A673 (cell line): ENCODE data around the gene CES3. TPM values are rescaled to one million over a fixed set of nuclear protein-coding genes. Genes with fewer than 3 reads are reported as not detected.

Experiments
- BruUV-seq: library from RNA; stranded (reverse); fragments of 400-500 nt; replicated peaks from 2 replicates; lab custom pipeline; 2021; lab: Mats Ljungman, UMichigan
- CTCF ChIA-PET: fragments of 300-600 bp; sonication (Branson Sonifier 250); formaldehyde crosslinking; loops from one replicate; lab custom pipeline; 2022; ENCODE audit warnings: antibody characterized with exemption; lab: Charles Lee
- POLR2A ChIA-PET: fragments of 300-600 bp; sonication (Branson Sonifier 250); formaldehyde crosslinking; loops from one replicate; lab custom pipeline; 2022; ENCODE audit warnings: antibody characterized with exemption; ENCODE audit not compliant: low non-redundant PET; lab: Charles Lee
- DNase-seq: peaks from one replicate; pipeline ENCODE4 v3.0.0-alpha.2; 2015; ENCODE audit warnings: low spot score
- H3K27ac ChIP-seq: fragments of 200-600 bp; sonication (generic); 2 replicates; pipeline ENCODE4 v1.5.1; 2016; ENCODE audit warnings: mixed run types, low read depth, mild to moderate bottlenecking, mixed read lengths, antibody characterized with exemption, low read length; ENCODE audit not compliant: poor library complexity, severe bottlenecking
- H3K27me3 ChIP-seq: fragments of 200-600 bp; sonication (generic); replicated peaks from 2 replicates; pipeline ENCODE4 v1.6.1; 2017; ENCODE audit warnings: mixed run types, low read depth, mild to moderate bottlenecking, mixed read lengths, antibody characterized with exemption, low read length; ENCODE audit not compliant: insufficient read depth, poor library complexity
- H3K36me3 ChIP-seq: fragments of 200-600 bp; sonication (generic); 2 replicates; pipeline ENCODE4 v1.6.1; 2016; ENCODE audit warnings: mixed run types, mild to moderate bottlenecking, mixed read lengths, antibody characterized with exemption, low read length; ENCODE audit not compliant: insufficient read depth, poor library complexity, severe bottlenecking
- H3K4me1 ChIP-seq: fragments of 200-600 bp; sonication (generic); 2 replicates; pipeline ENCODE4 v1.6.1; 2017; ENCODE audit warnings: mixed run types, mild to moderate bottlenecking, mixed read lengths, antibody characterized with exemption, low read length; ENCODE audit not compliant: insufficient read depth, poor library complexity, severe bottlenecking
- H3K4me3 ChIP-seq: fragments of 200-600 bp; sonication (generic); 2 replicates; pipeline ENCODE4 v1.5.1; 2016; ENCODE audit warnings: low read depth, mixed run types, mild to moderate bottlenecking, mixed read lengths, low read length; ENCODE audit not compliant: poor library complexity, severe bottlenecking
- H3K9me3 ChIP-seq: fragments of 200-600 bp; sonication (generic); 2 replicates; pipeline ENCODE4 v1.6.1; 2016; ENCODE audit warnings: mixed run types, low read depth, mild to moderate bottlenecking, mixed read lengths, antibody characterized with exemption, low read length; ENCODE audit not compliant: poor library complexity, severe bottlenecking
- EZH2 ChIP-seq: fragments of 200-600 bp; sonication (generic); IDR thresholded peaks from 2 replicates; pipeline ENCODE4 v1.6.1; 2017; ENCODE audit warnings: borderline replicate concordance, low read depth, mild to moderate bottlenecking, mixed read lengths, antibody characterized with exemption, low read length; ENCODE audit not compliant: poor library complexity, severe bottlenecking
- intact Hi-C: fragments of 100-400 bp; cut with micrococcal nuclease; formaldehyde crosslinking; loops from one replicate; pipeline ENCODE4 v1.10.0; 2022; ENCODE audit not compliant: unreplicated experiment
- total RNA-seq: library from RNA; stranded (reverse); gene quantifications from 2 replicates; pipeline ENCODE4 v1.2.3, GENCODE V29; 2021
- TF ChIP-seq, protein P1 (sequence below): fragments of 300-800, 200-600 bp; sonication (generic); conservative IDR thresholded peaks from 2 replicates; pipeline ENCODE4 v1.5.1; 2017; ENCODE audit warnings: low read depth, mild to moderate bottlenecking, antibody characterized with exemption, low read length, moderate library complexity, mixed read lengths

Gene CES3
- total RNA-seq, 1 experiment from 2014 or later, result 3.9 TPM

DNA sequence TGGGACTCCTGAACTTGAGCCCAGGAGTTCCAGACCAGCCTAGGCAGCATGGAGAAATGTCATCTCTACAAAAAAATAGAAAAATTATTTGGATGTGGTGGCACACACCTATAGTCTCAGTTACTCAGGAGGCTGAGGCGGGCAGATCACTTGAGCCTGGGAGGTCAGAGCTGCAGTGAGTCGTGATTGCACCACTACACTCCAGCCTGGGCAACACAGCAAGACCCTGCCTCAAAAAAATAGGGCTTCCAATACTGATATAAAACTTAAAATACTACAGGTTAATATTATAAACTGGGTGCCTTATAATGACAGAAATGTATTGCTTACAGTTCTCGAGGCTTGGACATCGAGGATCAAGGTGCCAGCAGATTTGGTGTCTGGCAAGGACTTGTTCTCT is 15.1 kb upstream of the CES3 start:
- H3K4me1 ChIP-seq, result no peaks in the 10 kb centered on the region
- TF ChIP-seq, protein P1, sequence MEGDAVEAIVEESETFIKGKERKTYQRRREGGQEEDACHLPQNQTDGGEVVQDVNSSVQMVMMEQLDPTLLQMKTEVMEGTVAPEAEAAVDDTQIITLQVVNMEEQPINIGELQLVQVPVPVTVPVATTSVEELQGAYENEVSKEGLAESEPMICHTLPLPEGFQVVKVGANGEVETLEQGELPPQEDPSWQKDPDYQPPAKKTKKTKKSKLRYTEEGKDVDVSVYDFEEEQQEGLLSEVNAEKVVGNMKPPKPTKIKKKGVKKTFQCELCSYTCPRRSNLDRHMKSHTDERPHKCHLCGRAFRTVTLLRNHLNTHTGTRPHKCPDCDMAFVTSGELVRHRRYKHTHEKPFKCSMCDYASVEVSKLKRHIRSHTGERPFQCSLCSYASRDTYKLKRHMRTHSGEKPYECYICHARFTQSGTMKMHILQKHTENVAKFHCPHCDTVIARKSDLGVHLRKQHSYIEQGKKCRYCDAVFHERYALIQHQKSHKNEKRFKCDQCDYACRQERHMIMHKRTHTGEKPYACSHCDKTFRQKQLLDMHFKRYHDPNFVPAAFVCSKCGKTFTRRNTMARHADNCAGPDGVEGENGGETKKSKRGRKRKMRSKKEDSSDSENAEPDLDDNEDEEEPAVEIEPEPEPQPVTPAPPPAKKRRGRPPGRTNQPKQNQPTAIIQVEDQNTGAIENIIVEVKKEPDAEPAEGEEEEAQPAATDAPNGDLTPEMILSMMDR, result no peak
- no peak for TF ChIP-seq EZH2
- BruUV-seq, result no TSS peak
- intact Hi-C loops, result loop anchor here (5.0 kb wide), 1 partner anchor 49 kb away; no protein-coding TSS in a partner anchor
- no peaks in the 10 kb centered on the region for H3K9me3 ChIP-seq
- H3K4me3 ChIP-seq, result no peak overlapping the region
- ChIA-PET CTCF (no interaction called here), POLR2A (no interaction called here)
- DNase-seq, result no peak
- no peak overlapping the region for H3K27ac ChIP-seq
- H3K27me3 ChIP-seq, result no peaks in the 10 kb centered on the region
- H3K36me3 ChIP-seq, result peaks cover 24% of the 10 kb centered on the region

DNA sequence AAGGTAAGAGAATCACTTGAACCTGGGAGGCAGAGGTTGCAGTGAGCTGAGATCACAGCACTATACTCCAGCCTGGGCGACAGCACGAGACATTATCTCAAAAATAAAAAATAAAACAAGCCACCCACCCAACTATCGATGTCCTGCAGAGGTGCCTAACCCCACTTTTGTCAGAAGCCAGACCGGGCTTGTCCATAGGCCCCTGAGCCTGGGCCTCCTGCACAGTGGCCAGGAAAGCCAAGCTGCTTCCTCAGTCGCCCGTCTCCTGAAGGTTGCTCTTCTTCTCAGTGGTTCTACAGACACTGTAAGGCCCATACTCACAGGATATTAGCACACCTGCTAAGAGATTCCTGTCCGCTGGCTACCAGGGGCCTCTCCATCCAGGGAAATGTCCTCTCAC is 14.5 kb upstream of the CES3 start:
- no peaks in the 10 kb centered on the region for H3K4me1 ChIP-seq
- intact Hi-C loops, result loop anchor here (5.0 kb wide), 1 partner anchor 49 kb away; no protein-coding TSS in a partner anchor
- no peak overlapping the region for H3K4me3 ChIP-seq
- ChIA-PET CTCF (no interaction called here), POLR2A (no interaction called here)
- no peak overlapping the region for H3K27ac ChIP-seq
- TF ChIP-seq EZH2, result no peak
- TF ChIP-seq, protein P1, result no peak
- H3K9me3 ChIP-seq, result peaks cover 6% of the 10 kb centered on the region
- BruUV-seq, result no TSS peak
- no peak for DNase-seq
- no peaks in the 10 kb centered on the region for H3K27me3 ChIP-seq
- peaks cover 18% of the 10 kb centered on the region for H3K36me3 ChIP-seq

DNA sequence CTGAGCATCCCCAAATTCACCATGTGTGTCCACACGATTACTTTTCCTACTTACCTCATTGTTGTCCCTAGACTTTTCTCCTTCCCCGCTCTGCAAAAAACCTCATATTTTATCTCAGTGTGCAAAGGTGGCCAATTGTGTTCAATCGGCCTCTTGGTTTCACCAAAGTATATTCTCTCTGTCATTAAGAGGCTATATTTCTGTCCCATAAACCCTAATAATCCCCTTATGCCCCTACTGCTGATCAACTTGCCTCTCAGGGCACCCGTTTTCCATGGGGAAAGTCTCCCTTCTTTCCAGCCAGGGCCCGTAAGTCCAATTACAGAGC is 14.1 kb upstream of the CES3 start:
- H3K27ac ChIP-seq, result no peak overlapping the region
- peaks cover 14% of the 10 kb centered on the region for H3K36me3 ChIP-seq
- ChIA-PET CTCF (interaction anchor here (1.0 kb wide), 1 partner anchor 208 kb away, joined by 3 read pairs; no protein-coding TSS in a partner anchor), POLR2A (no interaction called here)
- intact Hi-C loops, result loop anchor here (5.0 kb wide), 1 partner anchor 50 kb away; no protein-coding TSS in a partner anchor
- no TSS peak for BruUV-seq
- no peak overlapping the region for H3K4me3 ChIP-seq
- no peaks in the 10 kb centered on the region for H3K27me3 ChIP-seq
- no peak for TF ChIP-seq EZH2
- TF ChIP-seq, protein P1, result no peak
- no peaks in the 10 kb centered on the region for H3K4me1 ChIP-seq
- no peak for DNase-seq
- peaks cover 7% of the 10 kb centered on the region for H3K9me3 ChIP-seq
